ENCODE results near the gene ACOXL.

ACOXL gene

DNA sequence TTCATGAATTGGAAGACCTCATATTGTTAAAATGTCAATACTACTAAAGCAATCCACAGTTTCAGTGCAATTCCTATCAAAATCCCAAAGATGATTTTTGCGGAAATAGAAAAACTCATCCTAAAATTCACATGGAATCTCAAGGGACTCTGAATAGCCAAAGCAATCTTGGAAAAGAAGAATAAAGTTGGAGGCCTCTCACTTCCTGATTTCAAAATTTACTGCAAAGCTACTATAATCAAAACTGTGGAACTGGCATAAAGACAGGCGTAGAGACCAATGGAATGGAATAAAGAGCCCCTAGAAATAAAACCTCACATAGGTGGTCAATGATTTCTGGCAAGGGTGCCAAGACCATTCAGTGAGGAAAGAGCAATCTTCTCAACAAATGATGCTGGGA lies 42.3 kb downstream of the ACOXL start:
- DNase-seq (ENCODE audit: low spot score) = no peak
- TF ChIP-seq, protein P1, sequence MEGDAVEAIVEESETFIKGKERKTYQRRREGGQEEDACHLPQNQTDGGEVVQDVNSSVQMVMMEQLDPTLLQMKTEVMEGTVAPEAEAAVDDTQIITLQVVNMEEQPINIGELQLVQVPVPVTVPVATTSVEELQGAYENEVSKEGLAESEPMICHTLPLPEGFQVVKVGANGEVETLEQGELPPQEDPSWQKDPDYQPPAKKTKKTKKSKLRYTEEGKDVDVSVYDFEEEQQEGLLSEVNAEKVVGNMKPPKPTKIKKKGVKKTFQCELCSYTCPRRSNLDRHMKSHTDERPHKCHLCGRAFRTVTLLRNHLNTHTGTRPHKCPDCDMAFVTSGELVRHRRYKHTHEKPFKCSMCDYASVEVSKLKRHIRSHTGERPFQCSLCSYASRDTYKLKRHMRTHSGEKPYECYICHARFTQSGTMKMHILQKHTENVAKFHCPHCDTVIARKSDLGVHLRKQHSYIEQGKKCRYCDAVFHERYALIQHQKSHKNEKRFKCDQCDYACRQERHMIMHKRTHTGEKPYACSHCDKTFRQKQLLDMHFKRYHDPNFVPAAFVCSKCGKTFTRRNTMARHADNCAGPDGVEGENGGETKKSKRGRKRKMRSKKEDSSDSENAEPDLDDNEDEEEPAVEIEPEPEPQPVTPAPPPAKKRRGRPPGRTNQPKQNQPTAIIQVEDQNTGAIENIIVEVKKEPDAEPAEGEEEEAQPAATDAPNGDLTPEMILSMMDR (IDR thresholded peaks at IDR 0.05; ENCODE audit: extremely low read depth, missing control alignments) = no peak

DNA sequence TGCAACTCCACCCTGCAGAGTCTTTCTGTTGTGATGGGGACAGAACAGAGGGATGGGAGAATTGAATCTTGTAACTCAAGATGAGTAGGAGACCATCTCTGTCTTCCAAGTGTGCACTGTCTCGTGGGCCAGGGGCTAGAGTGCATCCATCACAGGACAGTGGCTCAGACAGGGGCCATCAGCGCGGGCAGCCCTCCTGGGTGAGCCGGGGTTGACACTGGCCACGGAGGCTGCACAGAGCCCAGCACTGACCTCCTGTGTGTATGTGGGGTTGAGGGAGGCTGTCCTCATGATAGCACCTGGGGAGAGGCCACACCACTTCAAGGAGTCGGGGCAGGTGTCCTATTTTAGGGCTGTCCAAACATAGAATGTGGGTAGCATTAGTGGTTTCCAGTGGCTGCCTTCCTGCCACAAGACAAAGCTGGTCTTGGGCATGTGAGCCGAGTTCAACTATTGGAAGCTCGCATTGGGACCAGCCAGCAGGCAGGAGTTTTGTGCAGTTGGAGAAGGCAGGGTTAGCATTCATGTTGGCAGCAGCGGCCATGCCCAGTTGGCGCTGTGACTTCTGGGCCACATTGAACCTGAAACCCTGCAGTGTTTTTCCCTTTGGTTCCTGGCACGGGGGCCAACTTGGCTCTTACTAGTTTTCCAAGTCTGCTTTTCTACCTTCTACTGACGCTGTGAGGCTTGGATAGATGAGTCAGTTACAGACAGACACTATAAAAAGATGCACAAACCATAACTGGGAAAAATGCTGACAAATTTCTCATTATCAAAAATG lies 45.3 kb downstream of the ACOXL start:
- TF ChIP-seq, protein P1 (IDR thresholded peaks at IDR 0.05; ENCODE audit: extremely low read depth, missing control alignments) = no peak
- DNase-seq (ENCODE audit: low spot score) = no peak

DNA sequence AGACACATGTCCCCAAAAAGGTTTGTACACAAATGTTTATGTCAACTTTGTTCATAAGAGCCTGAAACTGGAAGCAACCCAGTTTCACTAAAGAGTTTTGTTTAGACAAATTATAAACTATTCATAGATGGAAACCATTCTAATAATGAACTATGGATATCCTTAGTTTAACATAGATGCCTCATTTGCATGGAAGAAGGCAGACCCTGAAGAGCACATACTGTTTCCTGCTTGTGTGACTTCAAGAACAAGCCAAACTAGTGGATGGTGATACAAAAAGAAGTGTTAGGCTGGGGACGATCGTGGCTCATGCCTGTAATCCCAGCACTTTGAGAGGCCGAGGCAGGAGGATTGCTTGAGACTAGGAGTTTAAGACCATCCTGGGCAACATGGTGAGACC lies 48.1 kb downstream of the ACOXL start:
- TF ChIP-seq, protein P1 (IDR thresholded peaks at IDR 0.05; ENCODE audit: extremely low read depth, missing control alignments) = no peak
- DNase-seq (ENCODE audit: low spot score) = no peak

DNA sequence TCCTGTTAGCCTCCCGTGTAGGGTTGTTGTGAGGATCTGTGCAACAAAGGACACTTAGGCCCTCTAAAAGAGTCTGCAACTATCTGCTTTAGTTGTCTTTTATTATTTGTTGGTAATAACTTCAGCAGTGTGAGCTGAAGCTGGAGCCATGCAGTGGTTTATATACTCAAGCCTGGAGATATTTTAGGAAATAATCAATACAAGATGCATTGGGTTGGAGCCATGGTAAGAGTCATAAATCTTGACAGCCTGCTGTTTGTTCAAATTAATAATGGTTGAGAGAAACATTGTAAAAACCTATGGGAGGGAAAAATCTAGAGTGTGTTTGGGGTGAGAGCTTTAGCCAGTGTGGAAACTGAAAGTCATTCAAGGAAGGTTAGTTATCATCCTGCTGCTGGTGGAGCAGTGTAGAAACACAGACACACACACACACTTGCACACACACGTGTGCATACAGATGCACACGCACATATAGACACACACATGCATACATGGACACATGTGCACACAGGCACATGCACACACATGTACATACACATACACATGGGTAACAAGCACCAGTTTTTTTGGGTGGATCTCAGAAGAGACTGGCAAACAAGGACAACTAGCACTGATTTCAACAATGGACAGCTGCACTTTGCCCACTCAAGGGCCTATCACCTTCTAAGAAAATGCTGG lies 51.0 kb downstream of the ACOXL start:
- TF ChIP-seq, protein P1 (IDR thresholded peaks at IDR 0.05; ENCODE audit: extremely low read depth, missing control alignments) = no peak
- DNase-seq (ENCODE audit: low spot score) = no peak

DNA sequence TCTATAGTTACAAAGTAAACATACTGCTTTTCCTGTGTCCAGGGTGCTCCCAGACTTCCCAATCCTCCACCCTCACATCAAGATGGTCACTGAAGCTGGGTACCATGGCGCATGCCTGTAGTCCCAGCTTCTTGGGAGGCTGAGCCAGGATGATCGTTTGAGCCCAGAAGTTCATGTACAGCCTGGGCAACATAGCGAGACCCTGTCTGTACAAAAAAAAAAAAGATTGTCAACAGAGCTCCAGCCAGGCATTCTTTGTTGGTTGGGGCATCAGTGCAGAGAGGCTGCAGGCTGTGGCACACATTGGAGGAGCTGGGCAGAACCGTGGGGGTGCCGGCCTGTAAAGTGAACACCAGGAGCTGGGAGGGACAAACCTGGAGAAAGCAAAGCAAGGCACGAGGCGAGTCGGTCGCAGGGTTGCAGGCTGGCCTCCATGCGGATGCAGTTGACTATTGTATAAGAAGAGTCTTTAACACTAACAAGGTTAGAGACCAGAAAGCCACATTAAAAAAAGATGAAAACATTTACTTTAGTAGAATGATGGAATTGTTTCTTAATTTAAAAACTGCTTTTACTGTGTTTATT lies 51.8 kb downstream of the ACOXL start:
- TF ChIP-seq, protein P1 (IDR thresholded peaks at IDR 0.05; ENCODE audit: extremely low read depth, missing control alignments) = no peak
- DNase-seq (ENCODE audit: low spot score) = no peak

DNA sequence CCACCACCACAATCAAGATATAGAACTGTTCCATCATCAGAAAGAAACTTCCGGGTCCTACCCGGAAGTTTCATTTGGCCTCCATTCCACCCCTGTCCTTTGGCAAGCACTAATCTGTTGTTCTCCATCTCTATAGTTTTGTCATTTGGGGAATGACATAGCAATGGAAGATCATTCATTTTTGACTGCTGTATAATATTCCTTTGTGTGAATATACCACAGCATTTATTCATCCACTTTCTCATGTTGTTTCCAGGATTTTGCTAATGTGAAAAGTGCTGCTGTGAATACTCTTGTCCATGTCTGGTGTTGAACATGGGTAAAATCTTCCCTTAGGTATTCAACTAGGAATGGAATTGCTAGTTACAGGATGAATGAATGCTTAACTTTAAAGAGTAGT lies 53.1 kb downstream of the ACOXL start:
- no peak for DNase-seq (ENCODE audit: low spot score)
- TF ChIP-seq, protein P1 (IDR thresholded peaks at IDR 0.05; ENCODE audit: extremely low read depth, missing control alignments) = no peak

DNA sequence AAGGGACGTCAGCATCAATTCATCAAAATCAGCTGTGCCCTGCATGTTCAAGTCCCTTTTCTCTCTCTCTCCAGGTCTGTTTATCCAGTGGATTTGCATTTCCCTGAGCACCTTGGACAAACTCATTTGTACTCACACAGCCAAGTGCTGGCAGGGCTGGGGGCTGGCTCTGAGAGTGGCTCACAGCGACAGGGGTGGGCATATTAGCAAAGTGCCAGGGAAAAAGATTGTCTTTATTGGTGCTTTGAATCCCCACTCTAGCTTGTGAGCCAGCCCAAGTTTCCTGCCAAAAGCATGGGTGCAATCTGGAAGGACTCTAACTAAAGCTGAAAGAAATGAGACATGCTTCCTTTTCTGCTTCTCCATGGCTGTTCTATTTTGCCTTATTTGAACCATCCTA lies 56.6 kb downstream of the ACOXL start:
- TF ChIP-seq, protein P1 (IDR thresholded peaks at IDR 0.05; ENCODE audit: extremely low read depth, missing control alignments) = no peak
- no peak for DNase-seq (ENCODE audit: low spot score)
